Subcutaneous adipose tissue (tissue), 4 donors: ENCODE measurements around the gene NAA15. TPM values are rescaled to one million over a fixed set of nuclear protein-coding genes. Genes with fewer than 3 reads are reported as not detected.

Experiments used
- CTCF ChIP-seq: fragments of 450-650 bp; IDR thresholded peaks from one replicate; pipeline ENCODE4 v1.5.1; 2016; ENCODE audit warnings: low read depth, mild to moderate bottlenecking, control low read depth, antibody characterized with exemption, moderate library complexity
- total RNA-seq, 4 donors: library from RNA; depleted of rRNA; stranded (reverse); fragments of >200 nt; gene quantifications; one replicate each; pipeline ENCODE4 v1.1.0, GENCODE V29; 2016

Gene NAA15
- total RNA-seq, 4 donors from 2014 or later = 17.1 to 63.8 (median 25.2) TPM

- no peak for TF ChIP-seq CTCF
These were observed 29.9 kb downstream of the NAA15 start for GRCh38 chr4:139331185-139331584.

- TF ChIP-seq CTCF = no peak
These were observed 31.7 kb downstream of the NAA15 start for GRCh38 chr4:139333046-139333445.

GRCh38 chr4:139337612-139338011 is 36.3 kb downstream of the NAA15 start:
- no peak for TF ChIP-seq CTCF

GRCh38 chr4:139361301-139361700 is 60.0 kb downstream of the NAA15 start:
- no peak for TF ChIP-seq CTCF

- TF ChIP-seq CTCF = no peak
These were observed 66.3 kb downstream of the NAA15 start for GRCh38 chr4:139367421-139368090.

GRCh38 chr4:139368998-139369397 is 67.7 kb downstream of the NAA15 start:
- TF ChIP-seq CTCF = no peak

GRCh38 chr4:139374251-139374650 is 72.9 kb downstream of the NAA15 start:
- no peak for TF ChIP-seq CTCF
